ENCODE measurements around the gene RDH12. TPM values are rescaled to one million over a fixed set of nuclear protein-coding genes. Genes with fewer than 3 reads are reported as not detected.

Gene RDH12
- total RNA-seq, 1 experiment from 2014 or later: 0.38 TPM

GRCh38 chr14:67735336-67736147 is 33.9 kb downstream of the RDH12 start:
- H3K36me3 Mint-ChIP-seq (ENCODE audit: insufficient read depth, unreplicated experiment): peaks cover 6% of the 10 kb centered on the region
- no peak overlapping the region for H3K27ac Mint-ChIP-seq (ENCODE audit: unreplicated experiment)
- H3K27me3 Mint-ChIP-seq (ENCODE audit: unreplicated experiment): no peaks in the 10 kb centered on the region
- no peak overlapping the region for H3K4me3 Mint-ChIP-seq (ENCODE audit: low read depth, unreplicated experiment)
- no peaks in the 10 kb centered on the region for H3K9me3 Mint-ChIP-seq (ENCODE audit: low read depth, unreplicated experiment)
- BruUV-seq (replicated peaks): no TSS peak
- no peak for DNase-seq
- intact Hi-C loops (cut with micrococcal nuclease; ENCODE audit: unreplicated experiment): no loop called here
- TF ChIP-seq CTCF (IDR thresholded peaks at IDR 0.05; ENCODE audit: unreplicated experiment): no peak
- CTCF ChIA-PET: no interaction called here
- H3K4me1 Mint-ChIP-seq (ENCODE audit: low read depth, unreplicated experiment): peaks cover 29% of the 10 kb centered on the region

GRCh38 chr14:67736771-67737170 is 35.1 kb downstream of the RDH12 start:
- peaks cover 29% of the 10 kb centered on the region for H3K4me1 Mint-ChIP-seq (ENCODE audit: low read depth, unreplicated experiment)
- no TSS peak for BruUV-seq (replicated peaks)
- H3K9me3 Mint-ChIP-seq (ENCODE audit: low read depth, unreplicated experiment): no peaks in the 10 kb centered on the region
- peaks cover 6% of the 10 kb centered on the region for H3K36me3 Mint-ChIP-seq (ENCODE audit: insufficient read depth, unreplicated experiment)
- DNase-seq: no peak
- H3K27ac Mint-ChIP-seq (ENCODE audit: unreplicated experiment): peak overlapping the region; percentile 58
- CTCF ChIA-PET: no interaction called here
- intact Hi-C loops (cut with micrococcal nuclease; ENCODE audit: unreplicated experiment): no loop called here
- H3K27me3 Mint-ChIP-seq (ENCODE audit: unreplicated experiment): no peaks in the 10 kb centered on the region
- H3K4me3 Mint-ChIP-seq (ENCODE audit: low read depth, unreplicated experiment): no peak overlapping the region
- TF ChIP-seq CTCF (IDR thresholded peaks at IDR 0.05; ENCODE audit: unreplicated experiment): no peak

GRCh38 chr14:67738740-67739504 is 37.2 kb downstream of the RDH12 start:
- TF ChIP-seq CTCF (IDR thresholded peaks at IDR 0.05; ENCODE audit: unreplicated experiment): no peak
- Mint-ChIP-seq H3K9me3 (ENCODE audit: low read depth, unreplicated experiment) (no peaks in the 10 kb centered on the region), H3K4me3 (ENCODE audit: low read depth, unreplicated experiment) (peak overlapping the region; percentile 64), H3K4me1 (ENCODE audit: low read depth, unreplicated experiment) (peaks cover 29% of the 10 kb centered on the region), H3K36me3 (ENCODE audit: insufficient read depth, unreplicated experiment) (peaks cover 6% of the 10 kb centered on the region), H3K27me3 (ENCODE audit: unreplicated experiment) (no peaks in the 10 kb centered on the region), H3K27ac (ENCODE audit: unreplicated experiment) (peak overlapping the region; percentile 97)
- intact Hi-C loops (cut with micrococcal nuclease; ENCODE audit: unreplicated experiment): no loop called here
- BruUV-seq (replicated peaks): TSS peak; percentile 72
- CTCF ChIA-PET: interaction anchor here (0.5 to 1.2 kb wide), 3 partner anchors 24 to 1814 kb away, joined by 3 to 9 read pairs (median 3); no protein-coding TSS in a partner anchor
- peak; percentile 72 for DNase-seq

- no peak for DNase-seq
- Mint-ChIP-seq H3K4me3 (ENCODE audit: low read depth, unreplicated experiment) (no peak overlapping the region), H3K27ac (ENCODE audit: unreplicated experiment) (no peak overlapping the region), H3K27me3 (ENCODE audit: unreplicated experiment) (no peaks in the 10 kb centered on the region), H3K9me3 (ENCODE audit: low read depth, unreplicated experiment) (no peaks in the 10 kb centered on the region), H3K36me3 (ENCODE audit: insufficient read depth, unreplicated experiment) (peaks cover 2% of the 10 kb centered on the region), H3K4me1 (ENCODE audit: low read depth, unreplicated experiment) (peaks cover 8% of the 10 kb centered on the region)
- CTCF ChIA-PET: no interaction called here
- BruUV-seq (replicated peaks): no TSS peak
- TF ChIP-seq CTCF (IDR thresholded peaks at IDR 0.05; ENCODE audit: unreplicated experiment): no peak
- intact Hi-C loops (cut with micrococcal nuclease; ENCODE audit: unreplicated experiment): no loop called here
Measured at GRCh38 chr14:67744046-67744445, 42.4 kb downstream of the RDH12 start.

Data from Calu3 (cell line).